Stimulated activated CD8-positive, alpha-beta memory T cell treated with anti-CD3 and anti-CD28 coated beads, Interleukin-2, amount 100 ng/mL, for 48 hours (primary cell): ENCODE measurements around the gene SLC16A12.

ENCODE experiments used
- DNase-seq, 2 donors: peaks; one replicate each; pipeline ENCODE4 v3.0.0-alpha.2; 2020; ENCODE audit warnings: low read depth in 2 of 2

SLC16A12 gene

DNA sequence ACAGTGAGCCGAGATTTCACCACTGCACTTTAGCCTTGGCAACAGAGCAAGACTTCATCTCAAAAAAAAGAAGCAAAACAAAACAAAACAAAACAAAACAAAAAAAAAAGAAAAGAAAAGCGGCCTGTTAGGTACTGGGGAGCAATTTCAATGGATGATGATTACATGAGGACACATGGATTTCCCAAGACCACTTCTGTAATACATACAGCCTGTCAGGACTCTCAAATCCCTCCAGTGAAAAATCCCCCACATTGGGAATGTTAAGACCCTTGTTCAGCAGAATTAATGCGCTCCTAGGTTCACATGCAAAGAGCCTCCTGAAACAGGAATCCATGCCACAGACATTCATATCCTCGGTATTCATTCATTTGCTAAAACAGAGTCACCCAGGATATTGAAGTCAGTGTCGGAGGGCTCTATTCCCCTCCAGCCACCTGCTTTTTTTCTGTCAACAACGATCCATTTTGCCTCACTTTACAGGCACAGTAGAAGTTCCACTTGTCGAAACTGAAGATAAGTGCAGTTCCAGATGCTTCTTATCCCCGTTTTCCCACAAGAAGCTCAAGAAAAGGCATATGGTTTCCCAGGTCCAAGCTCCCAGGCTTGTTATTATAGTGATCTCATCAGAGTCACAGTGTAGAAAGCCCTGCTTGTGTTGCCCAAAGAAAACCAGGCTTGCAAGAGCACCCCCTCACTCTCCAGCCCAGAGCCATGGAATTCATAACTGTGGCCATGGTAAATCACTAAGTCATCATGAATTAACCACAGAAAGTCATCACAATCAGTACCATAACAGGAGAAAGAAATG is 20.2 kb downstream of the SLC16A12 start:
- DNase-seq: no peak

DNA sequence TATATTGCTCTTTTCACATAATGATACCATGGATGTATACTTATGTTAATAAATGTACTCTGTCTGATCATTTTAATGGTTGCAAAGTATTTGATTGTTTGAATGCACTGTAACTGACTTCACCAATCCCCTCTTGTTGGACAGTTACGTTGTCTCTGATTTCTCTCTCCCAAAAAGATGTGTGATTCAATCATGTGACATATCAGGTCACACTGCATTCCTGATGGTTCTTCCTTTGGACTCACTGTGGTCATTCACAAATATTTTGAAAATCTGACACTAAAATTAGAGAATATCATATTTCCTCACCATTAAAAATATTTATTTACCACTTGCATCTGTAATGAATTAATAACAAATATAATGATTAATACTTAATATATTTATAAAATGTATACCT is 22.2 kb downstream of the SLC16A12 start:
- no peak for DNase-seq

DNA sequence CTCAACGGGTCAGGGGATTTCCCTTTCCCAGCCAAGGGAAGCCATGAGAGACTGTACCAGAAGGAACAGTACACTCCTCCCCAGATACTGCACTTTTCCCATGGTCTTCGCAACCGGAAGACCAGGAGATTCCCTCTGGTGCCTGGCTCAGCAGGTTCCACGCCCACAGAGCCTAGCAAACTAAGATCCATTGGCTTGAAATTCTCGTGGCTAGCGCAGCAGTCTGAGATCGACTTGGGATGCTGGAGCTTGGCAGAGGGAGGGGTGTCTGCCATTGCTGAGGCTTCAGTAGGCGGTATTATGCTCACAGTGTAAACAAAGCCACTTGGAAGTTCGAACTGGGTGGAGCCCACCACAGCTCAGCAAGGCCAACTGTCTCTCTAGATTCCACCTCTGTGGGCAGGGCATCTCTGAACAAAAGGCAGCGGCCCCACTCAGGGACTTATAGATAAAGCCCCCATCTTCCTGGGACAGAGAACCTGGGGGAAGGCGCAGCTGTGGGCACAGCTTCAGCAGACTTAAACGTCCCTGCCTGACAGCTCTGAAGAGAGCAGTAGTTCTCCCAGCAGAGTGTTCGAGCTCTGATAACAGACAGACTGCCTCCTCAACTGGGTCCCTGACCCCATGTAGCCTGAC is 29.6 kb downstream of the SLC16A12 start:
- no peak for DNase-seq

DNA sequence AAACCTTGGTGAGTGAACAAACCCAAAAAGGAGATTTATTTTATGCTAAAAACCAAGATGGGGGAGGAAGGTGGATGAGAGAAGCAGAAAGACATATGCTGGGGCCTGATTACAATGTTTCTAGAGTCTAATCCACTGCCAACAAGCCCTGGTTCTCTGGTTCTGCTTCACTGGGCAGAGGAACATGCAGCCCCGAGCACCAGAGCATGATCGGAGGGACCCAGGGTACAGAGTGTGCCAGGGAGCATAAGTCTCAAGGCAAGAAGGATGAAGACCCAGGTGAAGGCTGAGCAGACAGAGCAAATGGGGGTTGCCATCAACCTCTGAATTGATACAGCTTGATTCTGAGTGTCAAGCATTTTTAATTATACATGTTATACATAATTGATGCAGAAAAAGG is 30.7 kb downstream of the SLC16A12 start:
- no peak for DNase-seq

DNA sequence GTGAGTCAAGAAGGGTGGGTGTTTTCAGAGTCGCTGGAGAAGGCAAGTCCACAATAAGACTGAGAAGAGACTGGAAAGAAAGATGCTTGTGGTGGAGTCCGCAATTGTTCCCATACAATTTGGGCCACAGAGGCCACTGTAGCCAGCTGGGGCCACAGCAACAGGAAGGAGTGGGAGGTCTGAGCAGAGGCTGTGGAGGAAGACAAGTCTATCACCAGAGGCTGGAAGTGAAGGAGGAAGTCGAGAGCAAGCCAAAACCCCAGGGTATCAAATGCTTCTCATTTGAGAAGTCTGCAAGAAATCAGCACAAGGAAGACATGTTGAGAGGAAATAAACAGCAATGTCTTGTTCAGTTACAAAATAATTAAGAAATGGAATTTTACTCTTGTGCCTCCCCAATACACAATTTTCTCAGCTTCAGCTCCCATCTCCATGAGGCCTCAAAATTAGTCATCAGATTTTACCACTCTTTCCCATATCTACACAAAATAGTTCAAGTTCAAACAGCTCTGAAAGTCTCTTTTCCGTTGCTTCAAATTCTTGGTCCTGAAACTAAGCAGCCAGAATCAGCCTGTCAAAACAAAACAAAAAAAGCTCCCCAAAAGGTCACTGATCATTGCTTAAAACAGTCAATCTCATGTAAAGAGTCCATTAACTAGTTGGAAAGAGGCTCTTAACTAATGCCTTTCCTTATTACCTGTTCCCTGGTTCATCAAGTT is 31.6 kb downstream of the SLC16A12 start:
- DNase-seq: no peak

DNA sequence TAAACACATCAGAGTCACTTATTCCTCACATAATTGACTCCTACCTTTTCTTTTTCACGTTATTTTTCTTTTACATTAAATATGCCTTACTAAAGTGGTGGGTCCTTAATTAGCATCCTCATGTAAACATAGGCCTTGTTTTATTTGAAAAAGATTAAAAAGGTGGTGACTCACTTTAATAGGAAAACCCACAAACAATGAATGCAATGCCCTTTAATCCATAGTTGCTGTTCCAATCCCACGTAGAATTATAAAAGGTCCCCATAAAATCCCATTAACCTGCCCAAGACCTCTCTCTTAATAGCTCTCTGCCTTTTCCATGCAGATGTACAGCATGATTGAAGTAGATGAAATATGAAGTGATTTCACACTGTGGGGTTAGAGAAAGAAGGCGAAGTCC is 32.2 kb downstream of the SLC16A12 start:
- DNase-seq: no peak

DNA sequence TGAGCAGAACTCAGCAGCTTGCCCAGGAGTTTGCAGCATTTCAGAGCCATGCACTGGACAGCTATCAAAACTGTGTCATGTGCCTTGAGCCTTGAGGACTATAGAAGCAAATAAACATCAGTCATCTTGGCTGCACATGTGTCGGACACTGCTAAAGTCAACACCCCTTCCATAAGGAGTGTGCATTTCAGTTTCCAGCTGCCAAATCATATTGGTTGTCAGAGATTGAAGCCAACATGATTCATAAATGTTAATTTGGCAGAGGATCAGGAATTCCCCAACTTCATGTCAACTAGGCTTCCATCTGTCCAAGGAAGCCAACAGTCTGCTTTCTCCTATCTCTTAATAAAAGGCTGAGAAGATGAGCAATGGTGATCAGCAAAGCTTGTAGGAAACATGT is 32.8 kb downstream of the SLC16A12 start:
- no peak for DNase-seq

DNA sequence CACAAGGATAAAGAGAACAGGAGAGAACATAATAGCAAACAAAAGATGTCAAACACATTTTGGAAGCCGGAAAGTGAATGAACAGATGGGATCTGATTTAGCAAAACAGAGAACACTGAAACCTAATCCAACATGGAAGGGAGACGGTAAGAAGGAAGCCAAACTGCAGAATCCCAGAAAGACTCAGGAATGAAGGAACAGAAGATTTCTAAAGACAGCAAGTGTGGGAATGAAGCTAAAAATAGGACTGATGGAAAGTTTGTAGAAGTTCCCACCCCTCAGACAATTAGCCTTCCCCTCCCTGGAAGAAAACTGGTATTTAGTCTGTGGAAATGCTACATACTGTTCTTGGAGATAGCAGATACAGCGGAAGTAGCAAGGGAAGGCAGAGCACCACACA is 40.8 kb downstream of the SLC16A12 start:
- no peak for DNase-seq

DNA sequence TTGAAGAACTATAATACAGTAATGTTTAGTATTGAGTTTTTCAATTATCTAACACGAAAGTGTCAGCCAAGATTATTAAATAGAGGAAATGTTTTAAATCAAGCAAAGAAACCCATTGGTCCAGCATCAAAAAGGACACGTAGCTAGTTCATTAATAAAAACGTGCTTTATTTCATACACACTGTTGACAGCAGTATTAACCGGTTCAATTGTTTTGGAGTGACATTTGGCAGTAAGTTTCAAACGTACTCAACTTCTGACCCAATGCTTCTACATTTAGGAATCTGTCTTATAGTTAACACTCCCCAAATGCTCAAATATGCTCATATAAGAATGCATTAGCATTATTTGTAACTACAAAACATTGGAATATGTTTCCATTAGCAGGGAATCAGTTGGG is 41.3 kb downstream of the SLC16A12 start:
- DNase-seq: no peak

DNA sequence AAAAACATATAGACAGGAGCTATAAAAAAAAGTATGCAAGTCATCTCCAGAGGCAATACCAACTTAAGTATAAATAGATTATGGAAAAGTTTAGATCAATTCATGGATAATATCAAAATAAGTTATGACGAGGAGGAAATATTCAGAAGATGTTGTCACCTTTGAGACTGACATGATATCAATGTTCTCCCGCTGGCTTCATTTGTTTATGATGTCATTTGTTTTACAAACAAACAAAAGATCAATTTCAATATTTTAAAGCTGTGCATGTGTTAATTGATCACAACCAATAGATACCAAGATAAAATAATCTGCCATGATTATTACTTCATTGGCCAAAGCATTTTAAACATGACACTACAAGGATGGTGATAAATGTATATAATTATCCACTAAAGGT is 43.5 kb downstream of the SLC16A12 start:
- DNase-seq: no peak

DNA sequence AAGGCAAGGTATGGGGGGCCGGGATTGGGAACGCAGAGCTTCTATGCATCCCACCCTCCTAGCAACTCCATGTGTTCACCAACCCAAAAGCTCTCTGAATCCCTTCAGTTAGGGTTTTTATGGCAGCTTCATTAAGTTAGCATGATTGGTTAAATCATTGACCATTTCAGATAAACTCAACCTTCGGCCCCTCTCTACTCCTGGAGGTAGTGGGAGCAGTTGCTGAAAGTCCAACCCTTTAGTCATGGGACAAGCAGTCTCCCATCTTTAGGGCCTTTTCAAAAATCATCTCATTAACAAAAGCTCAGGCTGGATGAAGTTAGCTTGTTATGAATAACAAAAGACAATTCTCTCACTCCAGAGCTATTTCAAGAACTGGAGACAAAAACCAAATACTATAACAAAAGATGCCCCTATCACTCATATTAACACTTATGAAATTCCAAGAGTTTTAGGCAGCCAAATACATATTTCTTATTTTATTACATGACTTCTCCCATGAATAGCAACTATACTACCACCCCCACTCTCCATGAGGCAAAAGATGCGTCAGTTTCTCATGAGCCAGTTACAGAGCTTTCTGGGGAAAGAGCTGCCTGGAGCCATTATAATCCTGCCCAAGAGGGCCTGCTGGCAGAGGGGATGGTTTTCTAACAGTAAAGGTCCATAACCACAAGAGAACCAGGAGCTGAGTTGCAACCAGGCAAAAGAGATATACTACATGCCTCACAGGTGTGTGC is 44.6 kb downstream of the SLC16A12 start:
- DNase-seq: no peak

DNA sequence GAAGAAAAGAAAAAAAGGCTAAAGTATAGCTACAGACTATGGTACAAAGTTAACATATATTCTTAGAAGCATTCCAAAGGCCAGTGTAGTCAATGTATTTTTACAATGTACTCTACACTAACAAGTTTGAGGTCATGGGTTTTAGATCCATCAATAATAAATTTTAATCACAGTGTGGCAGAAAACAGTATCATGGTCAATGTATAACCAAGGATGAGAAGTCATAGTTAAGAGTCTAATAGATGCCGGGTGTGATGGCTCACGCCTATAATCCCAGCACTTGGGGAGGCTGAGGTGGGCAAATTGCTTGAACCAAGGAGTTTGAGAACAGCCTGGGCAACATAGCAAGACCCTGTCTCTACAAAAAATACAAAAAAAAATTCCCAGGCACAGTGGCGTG is 53.1 kb downstream of the SLC16A12 start:
- DNase-seq: no peak

DNA sequence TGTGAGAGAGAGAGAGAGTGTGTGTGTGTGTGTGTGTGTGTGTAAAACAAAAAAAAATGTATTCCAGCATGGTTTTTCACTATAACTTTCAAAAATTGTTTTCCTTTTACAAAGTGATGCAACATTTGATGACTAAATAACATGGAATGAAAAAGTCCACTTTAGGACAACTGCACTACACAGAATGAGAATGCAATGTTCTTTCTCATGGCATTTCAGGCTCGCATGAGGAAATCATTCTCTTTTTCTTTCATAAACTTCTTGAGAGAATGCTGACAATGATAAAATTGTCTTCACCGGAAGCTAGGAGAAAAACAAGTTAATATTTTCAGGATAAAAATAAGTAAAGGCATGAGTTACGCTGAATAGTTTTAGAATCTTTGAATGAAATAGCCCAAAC is 53.7 kb downstream of the SLC16A12 start:
- DNase-seq: no peak

DNA sequence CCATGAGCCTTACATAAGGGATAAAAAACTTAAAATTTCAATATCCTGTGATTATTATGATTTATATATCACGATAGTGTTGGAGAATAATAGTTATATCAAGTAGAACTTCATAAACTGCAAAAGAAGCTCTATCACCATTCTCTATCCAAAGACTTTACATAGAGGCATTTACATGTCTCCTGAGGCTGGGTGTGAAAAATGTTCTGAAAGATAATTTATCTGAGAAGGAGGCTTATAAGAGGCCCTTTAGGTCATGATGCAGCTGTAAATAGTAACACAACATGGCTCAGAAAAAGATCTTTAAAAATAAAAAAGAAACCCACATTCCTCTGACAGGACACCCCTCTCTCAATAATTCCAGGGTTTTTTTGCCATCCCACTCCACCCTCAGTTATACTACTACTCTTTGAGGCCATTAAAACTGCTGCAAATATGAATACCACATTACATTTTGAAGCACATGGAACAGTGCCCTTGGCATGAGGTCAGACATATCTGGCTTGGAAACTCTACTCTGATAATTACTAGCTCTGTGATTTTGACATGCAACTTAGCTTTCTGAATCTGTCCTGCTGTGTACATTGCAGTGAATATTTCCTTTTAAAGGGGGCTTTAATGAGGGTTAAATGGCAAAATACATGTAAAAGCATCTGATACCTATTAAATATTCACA is 55.5 kb downstream of the SLC16A12 start:
- no peak for DNase-seq

DNA sequence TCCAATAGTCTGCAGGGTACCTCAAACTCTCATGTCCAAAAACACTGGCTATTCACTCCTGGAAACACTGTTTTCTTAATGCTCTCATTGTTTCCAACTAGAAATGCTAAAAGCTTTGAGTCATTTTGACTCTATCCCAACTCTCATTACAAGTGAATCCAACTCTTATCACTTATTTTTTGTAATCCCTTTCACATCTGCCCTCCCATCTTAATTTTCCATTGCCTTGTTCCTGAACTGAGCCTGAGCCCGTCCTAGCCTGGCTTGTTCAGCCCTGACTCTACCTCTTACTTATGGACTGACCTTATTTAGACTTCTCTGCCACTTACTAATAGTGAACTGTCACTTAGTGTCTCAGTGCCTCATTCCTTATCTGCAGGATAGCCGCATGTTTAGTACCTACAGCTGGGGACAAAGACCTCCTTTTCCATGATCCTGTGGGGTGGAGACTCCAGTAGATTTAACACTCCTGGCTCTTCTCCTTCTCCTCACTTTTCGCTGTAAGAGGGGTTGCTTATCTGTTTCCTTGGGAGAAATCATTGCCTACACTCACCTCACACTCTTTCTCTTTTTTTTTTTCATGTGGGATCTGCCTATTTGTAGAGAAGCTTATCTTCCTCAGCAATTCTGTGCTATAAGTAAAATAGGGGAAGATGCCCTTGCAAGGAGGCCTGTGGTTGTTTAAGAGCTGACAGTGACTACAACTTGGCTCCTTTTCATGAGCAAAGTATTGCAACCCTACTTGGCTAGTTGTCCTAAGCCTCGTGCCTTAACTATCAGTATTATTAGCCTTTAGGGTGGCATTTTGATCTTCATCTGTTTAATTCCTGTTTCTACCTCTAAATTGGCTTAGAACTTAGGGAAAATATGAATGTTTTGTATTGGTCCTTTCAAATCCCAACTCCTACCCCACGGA is 56.4 kb downstream of the SLC16A12 start:
- DNase-seq: no peak

DNA sequence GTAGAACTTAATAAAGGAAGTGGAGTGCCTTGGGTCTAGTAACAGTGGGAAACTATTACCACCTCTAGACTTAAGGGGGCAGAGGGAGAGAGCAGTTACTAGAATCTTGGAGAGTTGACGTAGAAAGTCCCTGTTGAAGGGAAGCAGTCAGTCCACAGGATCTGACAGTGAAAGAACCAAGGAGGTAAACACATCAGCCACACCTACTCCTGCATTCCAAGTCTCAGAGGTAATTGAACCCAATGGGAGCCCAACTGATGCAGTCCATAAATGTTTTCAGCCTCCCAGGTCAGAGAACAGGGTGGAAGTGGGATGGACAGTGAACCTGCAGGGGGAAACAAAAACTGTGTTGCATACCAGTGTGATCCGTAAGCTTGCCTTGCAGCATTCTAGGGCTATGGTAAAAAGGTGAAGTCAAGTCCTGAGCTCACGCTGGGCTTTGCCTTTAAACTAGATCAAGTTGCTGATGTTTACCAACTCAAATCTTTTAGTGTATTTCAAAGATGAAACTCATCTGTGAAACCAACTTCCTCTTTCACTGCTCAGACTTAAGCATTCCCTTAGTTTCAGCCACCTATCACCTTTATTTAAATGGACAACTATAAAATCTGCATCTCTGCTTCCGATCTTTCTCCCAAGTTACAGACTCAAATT is 57.2 kb downstream of the SLC16A12 start:
- no peak for DNase-seq

DNA sequence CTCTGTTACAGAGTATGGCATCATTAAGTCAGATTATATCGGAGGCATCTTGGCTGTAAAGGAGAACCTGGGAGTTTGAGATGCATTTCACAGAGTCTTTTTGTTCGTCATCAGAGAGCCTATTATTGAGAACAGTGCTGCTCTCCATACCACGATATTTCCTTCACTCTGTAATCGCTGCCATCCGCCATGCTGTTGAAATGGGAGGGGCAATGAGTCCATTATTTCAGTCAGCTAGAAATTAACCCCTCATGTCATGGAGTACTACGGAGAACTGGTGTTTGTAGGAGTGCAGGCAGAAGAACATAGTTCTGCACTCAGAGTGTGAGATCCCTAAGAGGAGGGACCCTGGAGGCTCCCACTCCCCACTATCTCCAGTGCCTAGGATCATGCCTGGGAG is 59.2 kb downstream of the SLC16A12 start:
- DNase-seq: no peak

DNA sequence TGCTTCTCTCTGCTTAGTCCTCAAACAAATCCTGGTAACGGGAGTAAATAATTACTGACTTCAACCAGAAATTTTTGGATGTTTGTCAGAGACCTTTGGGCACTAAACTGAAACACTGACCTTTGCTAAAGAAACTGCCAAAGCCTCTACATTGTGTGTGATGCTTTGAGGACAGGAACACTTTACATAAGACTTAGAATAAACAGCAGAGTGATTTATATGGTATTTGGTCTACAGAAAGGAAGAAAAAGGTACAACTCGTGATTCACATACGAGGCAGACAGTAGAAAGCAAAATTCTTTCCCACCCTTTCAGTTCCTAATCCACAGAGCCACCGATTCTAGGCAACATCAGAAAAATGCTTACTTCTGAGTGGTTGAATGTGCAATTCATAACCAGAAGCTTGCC is 59.8 kb downstream of the SLC16A12 start:
- DNase-seq: no peak

DNA sequence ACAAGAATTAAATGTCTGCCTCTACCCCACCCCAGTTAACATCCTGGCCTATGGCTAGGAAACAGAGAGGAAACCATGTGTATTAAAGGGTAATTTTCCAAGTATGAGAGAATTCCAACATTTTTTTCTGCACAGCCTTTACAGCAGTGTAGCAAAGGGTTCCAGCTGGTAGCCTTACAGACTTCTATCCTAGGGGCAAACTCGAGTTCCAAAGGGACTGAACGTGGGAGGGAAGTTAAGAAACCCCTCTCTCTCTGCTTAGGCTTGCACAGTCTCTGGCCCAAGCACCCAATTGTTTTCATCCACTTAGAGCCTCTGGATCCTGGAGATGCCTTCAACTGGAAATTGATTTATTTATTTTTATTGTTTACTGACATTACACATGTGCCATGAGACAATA is 60.3 kb downstream of the SLC16A12 start:
- DNase-seq: no peak

DNA sequence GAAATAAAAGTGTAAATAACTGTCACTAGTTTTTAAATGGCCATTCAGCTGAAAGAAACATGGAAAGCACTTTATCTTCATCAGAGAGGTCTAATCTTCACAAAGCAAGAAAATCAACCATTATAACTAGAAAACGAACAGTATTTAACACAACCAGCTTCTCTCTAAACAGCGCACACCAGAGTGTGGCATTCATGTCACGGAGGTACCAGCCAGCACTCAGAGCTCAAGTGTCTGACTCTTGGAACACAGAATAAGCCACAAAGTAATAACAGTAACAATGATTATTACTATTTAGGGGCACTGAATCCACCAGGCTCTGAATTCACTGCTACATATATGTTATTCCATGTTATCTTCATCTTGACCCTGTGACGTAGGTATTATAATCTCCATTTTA is 60.9 kb downstream of the SLC16A12 start:
- no peak for DNase-seq
